Testis (tissue), 2 donors: ENCODE results near the gene JPH2.

Experiments
- CTCF ChIP-seq, 3 experiments: fragments of 450-650 bp in 2 of 3; fragments of 200-600 bp in 1 of 3; sonication (generic) in 1 of 3; IDR thresholded peaks; one replicate each; pipeline ENCODE4 v1.5.1; 2016 to 2019; ENCODE audit warnings: antibody characterized with exemption in 3 of 3, mild to moderate bottlenecking in 2 of 3, moderate library complexity in 1 of 3
- POLR2A ChIP-seq: fragments of 450-650 bp; IDR thresholded peaks from one replicate; pipeline ENCODE4 v1.6.1; 2017; ENCODE audit warnings: antibody characterized with exemption, mild to moderate bottlenecking, moderate library complexity

- no peak for TF ChIP-seq CTCF (IDR thresholded peaks at IDR 0.05)
- TF ChIP-seq POLR2A = no peak
Measured at GRCh38 chr20:44222633-44223368, 35.8 kb upstream of the JPH2 start.
